Erythroblast (primary cell): Measurements from ENCODE around the gene ADCY5.

Experiments used
- GATA1 ChIP-seq: IDR thresholded peaks from 2 replicates; pipeline ENCODE4 v1.6.1; 2011; ENCODE audit warnings: low read depth, mild to moderate bottlenecking, control low read depth, low read length, moderate library complexity
- POLR2A ChIP-seq: IDR thresholded peaks from 2 replicates; pipeline ENCODE4 v1.6.1; 2011; ENCODE audit warnings: mild to moderate bottlenecking, low read length

GRCh38 chr3:123385499-123385898 is 63.4 kb downstream of the ADCY5 start:
- TF ChIP-seq POLR2A (no peak), GATA1 (no peak)
